Measurements from ENCODE around the gene CNRIP1.

Gene CNRIP1

GRCh38 chr2:68250196-68250595 is 69.6 kb downstream of the CNRIP1 start:
- no peak for DNase-seq

DNA sequence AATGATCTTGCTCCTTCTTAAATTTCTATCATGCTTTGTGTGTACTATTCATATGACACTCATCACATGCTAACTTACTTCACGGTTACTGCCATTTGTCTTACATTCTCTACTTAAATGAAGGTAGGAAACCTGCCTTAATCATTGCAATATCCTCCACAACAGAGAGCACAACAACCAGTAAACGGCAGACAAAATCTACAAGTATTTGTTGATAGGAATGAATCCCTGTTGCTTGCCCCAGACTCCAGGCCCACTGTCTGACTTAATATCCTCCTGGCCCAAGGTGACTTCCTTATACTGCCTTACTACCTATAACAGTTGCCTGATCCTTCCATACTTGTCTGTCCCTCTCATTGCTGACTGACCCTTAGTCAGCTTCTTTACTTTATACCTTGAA is 70.9 kb downstream of the CNRIP1 start:
- DNase-seq, result no peak

DNA sequence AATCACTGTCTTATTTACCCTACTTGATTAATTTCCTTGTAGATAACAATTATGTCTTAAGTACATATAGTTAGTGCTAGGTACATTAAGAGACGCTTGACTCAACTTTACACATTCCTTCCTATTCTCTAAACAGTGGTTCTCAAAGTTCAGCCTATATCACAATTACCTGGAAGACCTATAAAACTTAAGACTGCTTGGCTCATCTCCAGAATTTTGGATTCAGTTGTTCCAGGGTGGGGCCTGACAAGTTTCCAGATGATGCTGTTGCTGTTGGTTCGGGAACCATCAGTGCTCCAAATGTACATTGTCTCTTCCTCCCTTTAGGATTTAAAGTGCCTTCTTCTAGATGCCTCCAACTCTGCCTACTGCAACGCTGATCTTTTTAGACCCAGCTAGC is 71.4 kb downstream of the CNRIP1 start:
- DNase-seq, result no peak

DNA sequence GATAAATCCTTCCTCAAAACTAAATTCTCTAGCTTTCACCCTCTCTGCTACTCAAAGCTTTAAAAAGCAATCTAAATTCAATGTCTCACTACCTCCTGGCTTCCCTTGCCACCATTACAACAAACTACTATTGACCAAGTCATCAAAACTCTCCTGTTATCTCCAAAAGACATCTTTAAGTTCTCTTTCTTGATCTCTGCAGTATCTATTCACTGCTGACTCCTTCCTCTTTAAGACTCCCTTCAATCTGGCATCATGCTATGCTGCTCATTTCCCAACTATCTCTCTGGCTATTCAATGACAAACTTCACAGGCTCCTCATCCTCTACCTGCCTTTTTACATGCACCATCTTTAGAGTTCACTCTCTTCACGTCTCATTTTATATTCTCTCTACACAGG is 73.4 kb downstream of the CNRIP1 start:
- no peak for DNase-seq

GRCh38 chr2:68245672-68246071 is 74.1 kb downstream of the CNRIP1 start:
- DNase-seq, result no peak

- DNase-seq, result no peak
Measured at GRCh38 chr2:68245066-68245465, 74.7 kb downstream of the CNRIP1 start.

DNA sequence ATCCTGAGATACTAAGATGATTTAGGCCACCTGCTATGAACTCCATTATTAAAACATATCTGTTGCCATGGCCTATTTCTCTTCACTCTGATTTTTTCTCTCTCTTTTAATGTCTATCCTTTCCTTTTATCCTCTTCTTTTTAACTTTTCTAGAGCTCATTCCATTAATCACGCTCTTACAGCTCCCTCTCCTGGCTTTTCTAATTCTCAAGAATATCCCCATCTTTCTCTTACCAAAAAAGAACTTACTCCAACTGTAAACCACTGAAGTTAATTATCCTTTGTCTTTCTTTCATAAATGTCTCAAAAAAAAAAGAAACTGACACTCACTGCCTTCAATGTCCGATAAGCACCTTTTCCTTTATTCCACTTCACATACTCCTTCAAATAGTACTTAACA is 75.3 kb downstream of the CNRIP1 start:
- no peak for DNase-seq
